Memory B cell (primary cell): Measurements from ENCODE around the gene HLA-DRB5.
"Not testable (repeated sequence)": the region's sequence is repeated elsewhere in the genome, so short reads cannot be mapped to it uniquely, and the experiment has no call there.

ENCODE experiments used
- ATAC-seq: fragments of 150-1000 bp; cut with Tn5 transposase; 2 replicates; pipeline ENCODE4 v1.10.0; 2021; ENCODE audit warnings: low read depth, mild to moderate bottlenecking, moderate library complexity
- DNase-seq, 2 donors: peaks; one replicate each; pipeline ENCODE4 v3.0.0; 2022; ENCODE audit warnings: low spot score in 2 of 2
- H3K27ac Mint-ChIP-seq: one replicate; pipeline ENCODE4 v1.8.0; 2022; ENCODE audit warnings: mild to moderate bottlenecking, moderate library complexity, mixed read lengths
- H3K27me3 Mint-ChIP-seq: one replicate; pipeline ENCODE4 v1.8.0; 2022; ENCODE audit warnings: mixed read lengths
- H3K36me3 Mint-ChIP-seq: one replicate; pipeline ENCODE4 v1.8.0; 2022; ENCODE audit warnings: mild to moderate bottlenecking, mixed read lengths
- H3K4me1 Mint-ChIP-seq: one replicate; pipeline ENCODE4 v1.8.0; 2022; ENCODE audit warnings: mixed read lengths
- H3K4me3 Mint-ChIP-seq: one replicate; pipeline ENCODE4 v1.8.0; 2022; ENCODE audit warnings: mild to moderate bottlenecking, moderate library complexity, mixed read lengths
- H3K9me3 Mint-ChIP-seq: one replicate; pipeline ENCODE4 v1.8.0; 2022; ENCODE audit warnings: mixed read lengths

HLA-DRB5 gene

GRCh38 chr6:32475392-32476206 lies 54.5 kb downstream of the HLA-DRB5 start:
- H3K27me3 Mint-ChIP-seq = no peaks in the 10 kb centered on the region
- peaks cover 6% of the 10 kb centered on the region for H3K9me3 Mint-ChIP-seq
- no peak overlapping the region for H3K4me3 Mint-ChIP-seq
- peak overlapping the region; percentile 99 for H3K27ac Mint-ChIP-seq
- peaks cover 13% of the 10 kb centered on the region for H3K4me1 Mint-ChIP-seq
- no peak for DNase-seq
- peaks cover 5% of the 10 kb centered on the region for H3K36me3 Mint-ChIP-seq
- no peak for ATAC-seq

- H3K4me1 Mint-ChIP-seq = peaks cover 12% of the 10 kb centered on the region
- peak; percentile 45 to 54 for DNase-seq
- H3K9me3 Mint-ChIP-seq, H3K27me3 Mint-ChIP-seq, H3K36me3 Mint-ChIP-seq: not testable (repeated sequence)
- peak overlapping the region; percentile 86 for H3K4me3 Mint-ChIP-seq
- peak; percentile 92 for ATAC-seq
- peak overlapping the region; percentile 99 for H3K27ac Mint-ChIP-seq
These were observed 56.4 kb downstream of the HLA-DRB5 start for GRCh38 chr6:32473376-32474348.

DNA sequence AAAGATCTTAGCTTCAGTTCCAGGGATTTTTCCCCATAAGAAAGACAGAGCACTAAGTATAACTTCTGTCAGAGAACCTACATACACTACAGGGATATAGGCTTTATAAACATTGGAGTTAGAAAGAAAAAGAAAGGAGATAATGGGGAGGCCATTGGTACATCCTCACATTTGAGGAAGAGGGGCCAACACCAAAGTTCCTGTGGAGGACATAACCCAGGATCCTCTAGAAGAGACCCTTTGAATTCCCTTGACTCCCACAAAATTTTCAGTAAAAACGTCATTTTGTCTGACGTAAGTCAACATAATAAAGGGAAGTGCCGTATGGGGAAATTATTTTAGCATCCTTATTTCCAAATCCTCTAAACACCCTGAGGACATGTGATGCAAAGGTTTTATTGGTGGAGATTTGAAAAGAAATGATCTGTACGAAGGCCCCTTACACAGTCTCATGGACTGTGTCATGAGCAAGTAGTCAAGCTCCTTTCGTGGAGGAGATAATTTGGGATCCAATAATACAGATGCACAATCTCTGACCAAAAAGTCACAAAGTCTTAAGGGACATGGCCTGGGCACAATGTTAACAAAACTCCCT lies 57.2 kb downstream of the HLA-DRB5 start:
- Mint-ChIP-seq H3K27me3 (no peaks in the 10 kb centered on the region), H3K9me3 (peaks cover 2% of the 10 kb centered on the region), H3K27ac (peak overlapping the region; percentile 99), H3K36me3 (peaks cover 2% of the 10 kb centered on the region), H3K4me1 (peaks cover 12% of the 10 kb centered on the region), H3K4me3 (peak overlapping the region; percentile 86)
- peak in 1 of 2 donors; percentile 26 for DNase-seq
- ATAC-seq = peak; percentile 23

GRCh38 chr6:32467743-32468503 lies 62.2 kb downstream of the HLA-DRB5 start:
- not testable (repeated sequence) for H3K36me3 Mint-ChIP-seq, ATAC-seq, H3K27ac Mint-ChIP-seq, DNase-seq, H3K27me3 Mint-ChIP-seq, H3K4me1 Mint-ChIP-seq, H3K4me3 Mint-ChIP-seq
- H3K9me3 Mint-ChIP-seq = peaks cover 12% of the 10 kb centered on the region
